Measurements from ENCODE around the gene MPC1. TPM values are rescaled to one million over a fixed set of nuclear protein-coding genes. Genes with fewer than 3 reads are reported as not detected.

Gene MPC1
- total and polyA plus RNA-seq, 2 donors (not counting 3 experiments of a cell fraction or from before 2014, with no cell fraction given) = 15.5 to 17.5 TPM

DNA sequence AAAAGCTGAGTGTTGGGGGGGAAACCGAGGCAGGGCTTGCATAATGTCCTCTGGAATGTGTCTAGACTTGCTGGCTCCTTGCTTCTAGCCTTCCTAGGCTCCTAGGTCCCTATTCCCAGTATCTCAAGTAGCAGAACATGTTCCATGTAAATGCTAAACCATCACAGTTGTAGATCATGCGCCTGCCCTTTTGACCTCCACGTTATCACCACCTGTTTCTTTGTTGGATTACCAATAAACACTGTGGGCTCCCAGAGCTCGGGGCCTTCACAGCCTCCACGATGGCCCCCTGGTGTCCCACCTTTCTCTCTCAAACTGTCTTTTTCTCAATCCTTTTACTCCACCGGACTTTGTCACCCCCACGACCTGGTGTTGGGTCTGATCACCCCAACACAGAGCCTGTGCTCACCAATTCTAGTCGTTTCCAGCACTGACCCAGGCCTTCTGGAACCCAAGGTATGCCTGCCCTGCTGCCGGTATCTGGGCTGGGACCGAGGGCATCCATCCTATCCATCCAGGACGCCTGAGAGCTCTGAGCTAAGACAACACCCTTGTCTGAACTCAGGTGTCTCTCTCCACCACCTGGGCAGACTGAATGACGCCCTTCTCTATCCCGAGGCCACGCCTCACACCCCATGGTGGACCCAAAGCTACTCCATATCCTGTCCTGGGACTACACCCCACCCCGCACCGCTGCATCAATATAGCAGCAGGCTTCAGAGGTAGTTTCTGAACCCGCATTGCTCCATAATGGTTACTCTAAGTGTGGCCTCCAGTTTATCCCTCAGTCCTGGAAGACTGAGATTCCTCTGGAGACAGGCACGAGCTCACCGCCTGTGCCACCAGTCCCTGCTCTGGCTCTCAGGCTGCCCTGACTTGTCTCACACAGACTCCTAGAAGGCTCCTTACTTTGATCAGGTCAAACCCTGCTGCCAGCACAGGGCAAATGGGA, 65.2 kb downstream of the MPC1 start:
- H3K4me2 ChIP-seq (ENCODE audit: insufficient read depth, low read length) = no peak overlapping the region
- no peaks in the 10 kb centered on the region for H3K36me3 ChIP-seq (ENCODE audit: control insufficient read depth in 2 of 2, extremely low read depth in 1 of 2, insufficient read depth in 2 of 2, low read length in 2 of 2)
- H3K4me1 ChIP-seq (ENCODE audit: control insufficient read depth, extremely low read depth, insufficient read depth, low read length) = no peaks in the 10 kb centered on the region
- no peaks in the 10 kb centered on the region for H3K79me2 ChIP-seq (ENCODE audit: control insufficient read depth, insufficient read depth, low read length)
- H3K27ac ChIP-seq (ENCODE audit: insufficient read depth, low read depth, low read length) = no peak overlapping the region
- ChIA-PET CTCF (interaction anchor here (1.3 to 2.8 kb wide), 3 partner anchors 9 to 83 kb away, joined by 3 to 13 read pairs (median 6); no protein-coding TSS in a partner anchor), POLR2A (interaction anchor here (0.6 kb wide), 1 partner anchor 28 kb away, joined by 3 read pairs; no protein-coding TSS in a partner anchor)
- no peaks in the 10 kb centered on the region for H4K20me1 ChIP-seq (replicated peaks; ENCODE audit: control insufficient read depth, extremely low read depth, insufficient read depth, low read length)
- no peak for TF ChIP-seq FOS (IDR thresholded peaks at IDR 0.05; ENCODE audit: borderline replicate concordance, insufficient read depth, low read length)
- TF ChIP-seq POLR2AphosphoS5 (IDR thresholded peaks at IDR 0.05; ENCODE audit: insufficient read depth, low read depth, low read length) = no peak
- no peak for TF ChIP-seq GATA2 (IDR thresholded peaks at IDR 0.05; ENCODE audit: insufficient read depth, insufficient read length, low read depth, low read length)
- TF ChIP-seq JUN (IDR thresholded peaks at IDR 0.05; ENCODE audit: borderline replicate concordance, insufficient read depth, insufficient read length, low read depth) = no peak
- TF ChIP-seq EZH2 (IDR thresholded peaks at IDR 0.05; ENCODE audit: borderline replicate concordance, low read depth, low read length, severe bottlenecking) = no peak
- no peak for TF ChIP-seq CTCF (IDR thresholded peaks at IDR 0.05; ENCODE audit: extremely low read depth in 1 of 2, insufficient read depth in 1 of 2, low read depth in 1 of 2, low read length in 2 of 2)
- TF ChIP-seq MYC (IDR thresholded peaks at IDR 0.05; ENCODE audit: low read depth, low read length) = no peak
- no peak for TF ChIP-seq POLR2A (IDR thresholded peaks at IDR 0.05; ENCODE audit: low read depth, low read length)
- no peak for TF ChIP-seq MAX (IDR thresholded peaks at IDR 0.05; ENCODE audit: insufficient read depth, insufficient read length)
- no peaks in the 10 kb centered on the region for H3K9me3 ChIP-seq (replicated peaks; ENCODE audit: control insufficient read depth, insufficient read depth, low read length)
- H3K27me3 ChIP-seq (ENCODE audit: control insufficient read depth in 2 of 2, insufficient read depth in 2 of 2, low read length in 2 of 2) = no peaks in the 10 kb centered on the region
- no TSS peak for BruUV-seq (replicated peaks)
- dilution Hi-C loops (cut with MboI; ENCODE audit: extremely low pct_ligation_motif_present, low sequenced_read_pairs) = no loop called here
- no peaks in the 10 kb centered on the region for H3K9me1 ChIP-seq (replicated peaks; ENCODE audit: control insufficient read depth, extremely low read depth, insufficient read depth, low read length)
- H3K4me3 ChIP-seq (replicated peaks in 1 of 3; ENCODE audit: insufficient read depth in 1 of 3, low read depth in 1 of 3, low read length in 3 of 3) = no peak overlapping the region
- no peak overlapping the region for H2AFZ ChIP-seq (ENCODE audit: low read depth, low read length)
- intact Hi-C loops (cut with micrococcal nuclease) = no loop called here
- DNase-seq (ENCODE audit: low read depth, low spot score) (no peak), FAIRE-seq (no peak)
- H3K9ac ChIP-seq (replicated peaks; ENCODE audit: extremely low read depth, insufficient read depth, low read length) = no peak overlapping the region
